CD8-positive, alpha-beta memory T cell (primary cell): ENCODE results near the gene OTOP2. TPM values are rescaled to one million over a fixed set of nuclear protein-coding genes. Genes with fewer than 3 reads are reported as not detected.

Experiments
- CTCF ChIA-PET: fragments of 350-600 bp; sonication (Branson Sonifier 250); formaldehyde crosslinking; loops from one replicate; lab custom pipeline; 2021; ENCODE audit warnings: antibody characterized with exemption; lab: Charles Lee
- POLR2A ChIA-PET: fragments of 350-600 bp; sonication (Branson Sonifier 250); formaldehyde crosslinking; loops from one replicate; lab custom pipeline; 2021; ENCODE audit warnings: antibody characterized with exemption; lab: Charles Lee
- DNase-seq, 5 donors: peaks; one replicate each; pipeline versions ENCODE4 v3.0.0 to v3.0.0-alpha.2; 2020 to 2022; ENCODE audit warnings: mixed read lengths in 1 of 5
- H3K27ac ChIP-seq: one replicate; pipeline ENCODE4 v1.7.0; 2013; ENCODE audit warnings: low read depth, mild to moderate bottlenecking, low read length, moderate library complexity
- H3K27me3 ChIP-seq: 2 replicates; pipeline ENCODE4 v1.7.0; 2013; ENCODE audit warnings: low read length, mild to moderate bottlenecking; ENCODE audit not compliant: insufficient read depth, poor library complexity, severe bottlenecking
- H3K36me3 ChIP-seq: 2 replicates; pipeline ENCODE4 v1.7.0; 2013; ENCODE audit warnings: mild to moderate bottlenecking, low read length, moderate library complexity; ENCODE audit not compliant: insufficient read depth
- H3K4me1 ChIP-seq: 2 replicates; pipeline ENCODE4 v1.7.0; 2013; ENCODE audit warnings: mild to moderate bottlenecking, low read length, moderate library complexity; ENCODE audit not compliant: insufficient read depth
- H3K4me3 ChIP-seq: 2 replicates; pipeline ENCODE4 v1.7.0; 2013; ENCODE audit warnings: mild to moderate bottlenecking, low read length
- H3K9me3 ChIP-seq: 2 replicates; pipeline ENCODE4 v1.7.0; 2013; ENCODE audit warnings: mild to moderate bottlenecking, low read length
- H3K27ac Mint-ChIP-seq, 8 donors: one replicate each; pipeline ENCODE4 v1.8.0; 2020 to 2021; ENCODE audit warnings: mixed read lengths in 8 of 8, mild to moderate bottlenecking in 6 of 8, inconsistent platforms in 3 of 8, moderate library complexity in 3 of 8
- H3K27me3 Mint-ChIP-seq, 2 donors: one replicate each; pipeline ENCODE4 v1.8.0; 2020 to 2021; ENCODE audit warnings: mixed read lengths in 2 of 2, mild to moderate bottlenecking in 1 of 2, moderate library complexity in 1 of 2
- H3K36me3 Mint-ChIP-seq, 3 donors: one replicate each; pipeline ENCODE4 v1.8.0; 2020 to 2021; ENCODE audit warnings: mixed read lengths in 3 of 3, inconsistent platforms in 1 of 3, mild to moderate bottlenecking in 1 of 3
- H3K4me1 Mint-ChIP-seq, 3 donors: one replicate each; pipeline ENCODE4 v1.8.0; 2020 to 2021; ENCODE audit warnings: mixed read lengths in 3 of 3, inconsistent platforms in 1 of 3, mild to moderate bottlenecking in 1 of 3
- H3K4me3 Mint-ChIP-seq, 7 donors: one replicate each; pipeline ENCODE4 v1.8.0; 2020 to 2021; ENCODE audit warnings: mixed read lengths in 7 of 7, mild to moderate bottlenecking in 6 of 7, moderate library complexity in 4 of 7, inconsistent platforms in 2 of 7
- H3K9me3 Mint-ChIP-seq, 5 donors: one replicate each; pipeline ENCODE4 v1.8.0; 2020 to 2022; ENCODE audit warnings: mixed read lengths in 5 of 5, mild to moderate bottlenecking in 3 of 5, moderate library complexity in 2 of 5, inconsistent platforms in 1 of 5
- polyA plus RNA-seq: library from polyadenylated mRNA; unstranded; fragments of 300-500 nt; fragmentation: Illumina TruSeq; gene quantifications from one replicate; pipeline ENCODE4 v1.2.3, GENCODE V29; 2021
- total RNA-seq, 2 experiments: library from RNA; stranded (reverse); gene quantifications; one replicate each; pipeline ENCODE4 v1.2.3, GENCODE V29; 2021

OTOP2 gene
- total and polyA plus RNA-seq, 3 experiments from 2014 or later, result not detected

- Histone ChIP-seq H3K4me1 (no peaks in the 10 kb centered on the region), H3K9me3 (no peaks in the 10 kb centered on the region), H3K27me3 (peaks cover 22% of the 10 kb centered on the region), H3K27ac (no peak within 1 kb of the TSS), H3K36me3 (no peaks in the 10 kb centered on the region), H3K4me3 (no peak within 1 kb of the TSS)
- ChIA-PET CTCF (no interaction called here), POLR2A (no interaction called here)
- no peak for DNase-seq
- Mint-ChIP-seq H3K36me3 (no peaks in the 10 kb centered on the region), H3K9me3 (peaks cover 0 to 4% (median 0%) of the 10 kb centered on the region in 5 donors), H3K27me3 (peaks cover 39 to 46% of the 10 kb centered on the region in 2 donors), H3K4me1 (peaks cover 3 to 6% (median 4%) of the 10 kb centered on the region in 3 donors), H3K4me3 (peak within 1 kb of the TSS in 6 of 7 donors; percentile 41 to 74 (median 62)), H3K27ac (peak within 1 kb of the TSS in 2 of 8 donors; percentile 50 to 54)
Measured at GRCh38 chr17:74892974-74893911, 30.8 kb upstream of the OTOP2 start, which contains the start of gene FADS6. Gene FADS6, minus strand, starts transcription at chr17:74893633. Its CDS starts 38 bp downstream, at chr17:74893595.

- POLR2A ChIA-PET, result no interaction called here
- H3K4me3 ChIP-seq, result no peak overlapping the region
- CTCF ChIA-PET, result no interaction called here
- peaks cover 3 to 6% (median 4%) of the 10 kb centered on the region in 3 donors for H3K4me1 Mint-ChIP-seq
- no peak for DNase-seq
- H3K36me3 ChIP-seq, result no peaks in the 10 kb centered on the region
- no peaks in the 10 kb centered on the region for H3K36me3 Mint-ChIP-seq
- H3K4me1 ChIP-seq, result no peaks in the 10 kb centered on the region
- peaks cover 22% of the 10 kb centered on the region for H3K27me3 ChIP-seq
- peaks cover 41 to 49% of the 10 kb centered on the region in 2 donors for H3K27me3 Mint-ChIP-seq
- peak overlapping the region in 2 of 8 donors; percentile 50 to 54 for H3K27ac Mint-ChIP-seq
- H3K4me3 Mint-ChIP-seq, result peak overlapping the region in 5 of 7 donors; percentile 41 to 74 (median 71)
- no peaks in the 10 kb centered on the region for H3K9me3 ChIP-seq
- no peak overlapping the region for H3K27ac ChIP-seq
- peaks cover 0 to 4% (median 0%) of the 10 kb centered on the region in 5 donors for H3K9me3 Mint-ChIP-seq
Measured at GRCh38 chr17:74893936-74894671, 30.0 kb upstream of the OTOP2 start.

GRCh38 chr17:74898376-74898946 lies 25.6 kb upstream of the OTOP2 start:
- Histone ChIP-seq H3K9me3 (no peaks in the 10 kb centered on the region), H3K4me1 (no peaks in the 10 kb centered on the region), H3K27ac (no peak overlapping the region), H3K4me3 (no peak overlapping the region), H3K27me3 (peaks cover 9% of the 10 kb centered on the region), H3K36me3 (no peaks in the 10 kb centered on the region)
- no peak for DNase-seq
- Mint-ChIP-seq H3K27me3 (peaks cover 27 to 59% of the 10 kb centered on the region in 2 donors), H3K36me3 (no peaks in the 10 kb centered on the region), H3K27ac (no peak overlapping the region), H3K4me3 (no peak overlapping the region), H3K4me1 (peaks cover 3 to 4% (median 4%) of the 10 kb centered on the region in 3 donors), H3K9me3 (peaks cover 0 to 3% (median 0%) of the 10 kb centered on the region in 5 donors)
- ChIA-PET CTCF (interaction anchor here (0.9 kb wide), 1 partner anchor 11 kb away, joined by 4 read pairs; no protein-coding TSS in a partner anchor), POLR2A (no interaction called here)

- no peak for DNase-seq
- Mint-ChIP-seq H3K27ac (no peak overlapping the region), H3K27me3 (peaks cover 16 to 55% of the 10 kb centered on the region in 2 donors), H3K4me3 (no peak overlapping the region), H3K9me3 (peaks cover 0 to 2% (median 0%) of the 10 kb centered on the region in 5 donors), H3K4me1 (no peaks in the 10 kb centered on the region), H3K36me3 (no peaks in the 10 kb centered on the region)
- H3K9me3 ChIP-seq, result no peaks in the 10 kb centered on the region
- POLR2A ChIA-PET, result interaction anchor here (0.6 kb wide), 1 partner anchor 625 kb away, joined by 4 read pairs; the partner anchor contains the start of gene LLGL2
- H3K36me3 ChIP-seq, result no peaks in the 10 kb centered on the region
- no peaks in the 10 kb centered on the region for H3K4me1 ChIP-seq
- H3K27ac ChIP-seq, result no peak overlapping the region
- no peak overlapping the region for H3K4me3 ChIP-seq
- no peaks in the 10 kb centered on the region for H3K27me3 ChIP-seq
- CTCF ChIA-PET, result no interaction called here
Measured at GRCh38 chr17:74900208-74900607, 23.9 kb upstream of the OTOP2 start.

- Histone ChIP-seq H3K4me1 (no peaks in the 10 kb centered on the region), H3K4me3 (no peak overlapping the region), H3K36me3 (no peaks in the 10 kb centered on the region), H3K9me3 (no peaks in the 10 kb centered on the region), H3K27ac (no peak overlapping the region), H3K27me3 (no peaks in the 10 kb centered on the region)
- Mint-ChIP-seq H3K9me3 (peaks cover 0 to 2% (median 0%) of the 10 kb centered on the region in 5 donors), H3K36me3 (no peaks in the 10 kb centered on the region), H3K4me3 (no peak overlapping the region), H3K4me1 (no peaks in the 10 kb centered on the region), H3K27ac (no peak overlapping the region), H3K27me3 (peaks cover 6 to 47% of the 10 kb centered on the region in 2 donors)
- POLR2A ChIA-PET, result no interaction called here
- DNase-seq, result no peak
- CTCF ChIA-PET, result no interaction called here
Measured at GRCh38 chr17:74901353-74902135, 22.5 kb upstream of the OTOP2 start.

GRCh38 chr17:74903034-74903433 lies 21.0 kb upstream of the OTOP2 start:
- peak overlapping the region in 1 of 8 donors; percentile 70 for H3K27ac Mint-ChIP-seq
- Histone ChIP-seq H3K27me3 (no peaks in the 10 kb centered on the region), H3K4me3 (no peak overlapping the region), H3K4me1 (no peaks in the 10 kb centered on the region), H3K9me3 (no peaks in the 10 kb centered on the region), H3K27ac (no peak overlapping the region), H3K36me3 (no peaks in the 10 kb centered on the region)
- peaks cover 0 to 2% (median 0%) of the 10 kb centered on the region in 5 donors for H3K9me3 Mint-ChIP-seq
- no peak for DNase-seq
- no peak overlapping the region for H3K4me3 Mint-ChIP-seq
- POLR2A ChIA-PET, result no interaction called here
- H3K36me3 Mint-ChIP-seq, result no peaks in the 10 kb centered on the region
- H3K27me3 Mint-ChIP-seq, result peaks cover 4 to 43% of the 10 kb centered on the region in 2 donors
- CTCF ChIA-PET, result no interaction called here
- no peaks in the 10 kb centered on the region for H3K4me1 Mint-ChIP-seq

GRCh38 chr17:74903671-74904070 lies 20.4 kb upstream of the OTOP2 start:
- H3K4me1 Mint-ChIP-seq, result no peaks in the 10 kb centered on the region
- ChIA-PET POLR2A (no interaction called here), CTCF (no interaction called here)
- H3K4me3 Mint-ChIP-seq, result peak overlapping the region in 2 of 7 donors; percentile 32 to 34
- H3K27me3 ChIP-seq, result no peaks in the 10 kb centered on the region
- H3K36me3 Mint-ChIP-seq, result no peaks in the 10 kb centered on the region
- no peak overlapping the region for H3K27ac Mint-ChIP-seq
- peaks cover 0 to 2% (median 0%) of the 10 kb centered on the region in 5 donors for H3K9me3 Mint-ChIP-seq
- H3K9me3 ChIP-seq, result no peaks in the 10 kb centered on the region
- H3K4me1 ChIP-seq, result no peaks in the 10 kb centered on the region
- H3K4me3 ChIP-seq, result no peak overlapping the region
- H3K27ac ChIP-seq, result no peak overlapping the region
- no peaks in the 10 kb centered on the region for H3K36me3 ChIP-seq
- no peak for DNase-seq
- peaks cover 3 to 40% of the 10 kb centered on the region in 2 donors for H3K27me3 Mint-ChIP-seq
